ENCODE measurements around the gene VTCN1.

DNA sequence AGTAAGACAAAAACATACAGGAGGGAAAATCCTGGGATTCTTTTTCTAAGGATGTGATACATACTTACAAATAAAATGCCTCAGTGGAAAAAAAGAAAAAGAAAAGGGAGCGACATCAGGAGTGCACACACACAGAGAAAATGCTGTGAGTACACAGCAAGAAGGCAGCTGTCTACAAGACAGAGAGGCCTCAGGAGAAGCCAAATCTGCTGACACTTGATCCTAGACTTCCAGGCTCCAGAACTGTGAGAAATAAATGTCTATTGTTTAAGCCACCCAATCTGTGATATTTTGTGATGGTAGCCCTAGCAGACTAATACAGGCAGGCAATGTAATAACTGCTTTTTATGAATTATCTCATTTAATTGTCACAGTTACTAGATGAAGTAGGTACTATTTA, 72.2 kb downstream of the VTCN1 start:
- TF ChIP-seq POLR2AphosphoS5 (IDR thresholded peaks at IDR 0.05; ENCODE audit: low read depth, low read length) = no peak
- TF ChIP-seq EZH2 (IDR thresholded peaks at IDR 0.05) = no peak
- no peak for TF ChIP-seq ZNF274 (IDR thresholded peaks at IDR 0.05; ENCODE audit: low read depth, low read length)
- TF ChIP-seq, protein P1, sequence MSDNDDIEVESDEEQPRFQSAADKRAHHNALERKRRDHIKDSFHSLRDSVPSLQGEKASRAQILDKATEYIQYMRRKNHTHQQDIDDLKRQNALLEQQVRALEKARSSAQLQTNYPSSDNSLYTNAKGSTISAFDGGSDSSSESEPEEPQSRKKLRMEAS (IDR thresholded peaks at IDR 0.05) = no peak
- no peak for TF ChIP-seq CTCF (IDR thresholded peaks at IDR 0.05 in 2 of 3, conservative IDR thresholded peaks at IDR 0.05 in 1 of 3; ENCODE audit: borderline replicate concordance in 1 of 3, insufficient read depth in 1 of 3, low read depth in 2 of 3, low read length in 2 of 3)
- TF ChIP-seq SRF (IDR thresholded peaks at IDR 0.05; ENCODE audit: low read depth) = no peak
- no peak for TF ChIP-seq SIN3A (IDR thresholded peaks at IDR 0.05; ENCODE audit: low read depth)
- no peak for TF ChIP-seq POLR2A (IDR thresholded peaks at IDR 0.05; ENCODE audit: borderline replicate concordance, extremely low read depth, insufficient read depth, insufficient read length)
- no peak for TF ChIP-seq ZBTB33 (IDR thresholded peaks at IDR 0.05; ENCODE audit: extremely low read depth, insufficient replicate concordance, low read length)
- no peak for TF ChIP-seq CEBPB (IDR thresholded peaks at IDR 0.05; ENCODE audit: low read depth)
- no peak for TF ChIP-seq JUND (IDR thresholded peaks at IDR 0.05)
- TF ChIP-seq CBX3 (IDR thresholded peaks at IDR 0.05; ENCODE audit: low read depth) = no peak
- no peak for TF ChIP-seq SP1 (IDR thresholded peaks at IDR 0.05; ENCODE audit: low read depth)
- TF ChIP-seq RAD21 (IDR thresholded peaks at IDR 0.05; ENCODE audit: low read depth) = no peak
